Osteocyte (in vitro differentiated cells): ENCODE results near the gene HES2. TPM values are rescaled to one million over a fixed set of nuclear protein-coding genes. Genes with fewer than 3 reads are reported as not detected.
"Not testable (repeated sequence)": the region's sequence is repeated elsewhere in the genome, so short reads cannot be mapped to it uniquely, and the experiment has no call there.

Experiments
- DNase-seq: peaks from one replicate; pipeline ENCODE4 v3.0.0; 2021; ENCODE audit warnings: mixed read lengths; ENCODE audit not compliant: unreplicated experiment; ENCODE audit errors: extremely low spot score
- H3K27ac Mint-ChIP-seq: one replicate; pipeline ENCODE4 v1.8.0; 2021; ENCODE audit warnings: mild to moderate bottlenecking, mixed read lengths; ENCODE audit not compliant: unreplicated experiment
- H3K27me3 Mint-ChIP-seq: one replicate; pipeline ENCODE4 v1.8.0; 2021; ENCODE audit warnings: mixed read lengths; ENCODE audit not compliant: unreplicated experiment
- H3K36me3 Mint-ChIP-seq: one replicate; pipeline ENCODE4 v1.8.0; 2021; ENCODE audit warnings: mixed read lengths; ENCODE audit not compliant: unreplicated experiment
- H3K4me1 Mint-ChIP-seq: one replicate; pipeline ENCODE4 v1.8.0; 2021; ENCODE audit warnings: mixed read lengths; ENCODE audit not compliant: unreplicated experiment
- H3K4me3 Mint-ChIP-seq: one replicate; pipeline ENCODE4 v1.8.0; 2021; ENCODE audit warnings: mild to moderate bottlenecking, moderate library complexity, mixed read lengths; ENCODE audit not compliant: unreplicated experiment
- H3K9me3 Mint-ChIP-seq: one replicate; pipeline ENCODE4 v1.8.0; 2021; ENCODE audit warnings: mixed read lengths; ENCODE audit not compliant: unreplicated experiment
- total RNA-seq: library from RNA; stranded (reverse); gene quantifications from 2 replicates; pipeline ENCODE4 v1.2.1, GENCODE V29; 2021
- TF ChIP-seq, protein P1 (sequence below): fragments of 200-600 bp; sonication (generic); IDR thresholded peaks from 2 replicates; pipeline ENCODE4 v1.5.0; 2021; ENCODE audit warnings: antibody characterized with exemption, mild to moderate bottlenecking, moderate library complexity

Gene HES2
- total RNA-seq, 1 donor from 2014 or later: not detected

DNA sequence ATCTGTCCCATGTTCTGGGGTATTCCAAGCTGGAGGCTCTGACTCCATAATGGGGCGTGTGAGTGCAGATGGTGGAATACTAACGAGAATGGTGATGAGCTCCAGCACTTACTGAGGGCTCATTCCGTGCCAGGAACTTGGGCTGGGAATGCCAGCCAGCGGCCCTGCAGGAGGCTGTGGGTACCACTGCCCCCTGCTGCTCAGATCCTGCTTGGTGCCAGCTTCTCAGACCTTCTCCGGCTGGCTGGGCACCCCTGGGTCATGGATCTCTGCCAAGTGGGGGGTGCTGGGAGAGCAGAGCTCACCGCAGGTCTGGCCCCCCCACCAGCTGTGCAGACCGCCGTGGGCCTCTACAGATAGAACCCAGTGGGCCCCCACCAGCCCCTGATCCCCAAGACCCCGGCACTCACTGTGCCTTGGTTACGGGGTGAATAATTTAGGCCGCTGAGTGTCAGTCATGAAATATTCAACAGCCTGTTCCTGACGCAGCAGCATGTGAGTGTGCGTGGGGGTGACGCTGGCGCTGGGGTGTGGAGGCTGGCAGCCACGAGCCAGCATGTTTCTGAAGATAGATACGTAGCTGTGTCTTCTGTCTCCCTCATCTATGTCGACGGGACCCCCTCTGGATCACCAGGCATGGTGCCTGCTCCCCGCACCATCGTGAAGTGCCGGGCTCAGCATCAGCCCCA lies 17.4 kb upstream of the HES2 start:
- Mint-ChIP-seq H3K4me1 (peaks cover 17% of the 10 kb centered on the region), H3K27me3 (peaks cover 14% of the 10 kb centered on the region)
- not testable (repeated sequence) for H3K4me3 Mint-ChIP-seq, H3K36me3 Mint-ChIP-seq, H3K9me3 Mint-ChIP-seq, DNase-seq, H3K27ac Mint-ChIP-seq
- TF ChIP-seq, protein P1, sequence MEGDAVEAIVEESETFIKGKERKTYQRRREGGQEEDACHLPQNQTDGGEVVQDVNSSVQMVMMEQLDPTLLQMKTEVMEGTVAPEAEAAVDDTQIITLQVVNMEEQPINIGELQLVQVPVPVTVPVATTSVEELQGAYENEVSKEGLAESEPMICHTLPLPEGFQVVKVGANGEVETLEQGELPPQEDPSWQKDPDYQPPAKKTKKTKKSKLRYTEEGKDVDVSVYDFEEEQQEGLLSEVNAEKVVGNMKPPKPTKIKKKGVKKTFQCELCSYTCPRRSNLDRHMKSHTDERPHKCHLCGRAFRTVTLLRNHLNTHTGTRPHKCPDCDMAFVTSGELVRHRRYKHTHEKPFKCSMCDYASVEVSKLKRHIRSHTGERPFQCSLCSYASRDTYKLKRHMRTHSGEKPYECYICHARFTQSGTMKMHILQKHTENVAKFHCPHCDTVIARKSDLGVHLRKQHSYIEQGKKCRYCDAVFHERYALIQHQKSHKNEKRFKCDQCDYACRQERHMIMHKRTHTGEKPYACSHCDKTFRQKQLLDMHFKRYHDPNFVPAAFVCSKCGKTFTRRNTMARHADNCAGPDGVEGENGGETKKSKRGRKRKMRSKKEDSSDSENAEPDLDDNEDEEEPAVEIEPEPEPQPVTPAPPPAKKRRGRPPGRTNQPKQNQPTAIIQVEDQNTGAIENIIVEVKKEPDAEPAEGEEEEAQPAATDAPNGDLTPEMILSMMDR: peak; percentile 38

DNA sequence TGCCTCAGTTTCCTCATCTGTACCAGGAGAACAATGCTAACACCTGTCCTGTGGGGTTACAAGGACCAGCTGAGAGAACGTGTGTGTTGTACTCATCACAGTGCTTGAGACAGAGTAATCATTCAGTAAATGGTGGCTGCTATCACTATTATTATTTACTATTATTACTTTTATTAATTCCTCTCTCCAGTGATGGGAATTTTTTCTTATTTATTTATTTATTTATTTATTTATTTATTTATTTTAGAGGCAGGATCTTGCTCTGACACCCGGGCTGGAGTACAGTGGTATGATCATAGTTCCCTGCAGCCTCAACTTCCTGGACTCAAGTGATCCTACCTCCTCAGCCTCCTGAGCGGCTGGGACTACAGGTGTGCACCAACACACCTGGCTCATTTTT lies 16.6 kb upstream of the HES2 start:
- H3K36me3 Mint-ChIP-seq, H3K27me3 Mint-ChIP-seq, H3K27ac Mint-ChIP-seq, DNase-seq, H3K9me3 Mint-ChIP-seq, H3K4me3 Mint-ChIP-seq: not testable (repeated sequence)
- H3K4me1 Mint-ChIP-seq: peaks cover 17% of the 10 kb centered on the region

DNA sequence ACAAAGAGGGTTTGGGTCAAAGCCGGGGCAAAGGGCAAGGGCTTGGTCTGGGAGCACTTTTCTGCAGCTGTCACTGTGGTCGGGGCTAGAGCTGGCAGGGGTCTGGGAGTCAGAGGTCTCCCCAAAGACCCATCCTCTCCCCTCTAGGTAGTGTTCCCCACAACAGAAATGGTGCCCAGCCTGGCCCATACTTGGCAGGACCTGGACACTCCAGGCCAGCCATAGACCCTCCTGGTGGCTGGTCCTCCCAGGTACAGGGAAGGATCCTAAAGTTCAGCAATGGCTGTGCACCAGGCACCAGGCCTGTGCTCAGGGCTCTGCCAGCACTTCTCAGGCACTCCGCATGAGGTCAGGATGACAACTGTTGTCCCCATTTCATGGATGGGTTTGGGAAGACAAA lies 15.8 kb upstream of the HES2 start:
- DNase-seq: no peak
- H3K27me3 Mint-ChIP-seq: peaks cover 12% of the 10 kb centered on the region
- H3K4me1 Mint-ChIP-seq: peaks cover 17% of the 10 kb centered on the region
- no peak overlapping the region for H3K4me3 Mint-ChIP-seq
- no peaks in the 10 kb centered on the region for H3K36me3 Mint-ChIP-seq
- H3K27ac Mint-ChIP-seq: no peak overlapping the region
- TF ChIP-seq, protein P1: no peak
- no peaks in the 10 kb centered on the region for H3K9me3 Mint-ChIP-seq

- Mint-ChIP-seq H3K4me3 (no peak overlapping the region), H3K9me3 (no peaks in the 10 kb centered on the region), H3K27me3 (peaks cover 16% of the 10 kb centered on the region), H3K27ac (no peak overlapping the region), H3K4me1 (peaks cover 18% of the 10 kb centered on the region), H3K36me3 (no peaks in the 10 kb centered on the region)
- TF ChIP-seq, protein P1: no peak
- DNase-seq: no peak
Observed at GRCh38 chr1:6435129-6435528, 15.4 kb upstream of the HES2 start.

- Mint-ChIP-seq H3K4me1 (peaks cover 16% of the 10 kb centered on the region), H3K4me3 (no peak overlapping the region), H3K27ac (no peak overlapping the region), H3K36me3 (no peaks in the 10 kb centered on the region), H3K27me3 (peaks cover 18% of the 10 kb centered on the region), H3K9me3 (no peaks in the 10 kb centered on the region)
- TF ChIP-seq, protein P1: no peak
- no peak for DNase-seq
Observed at GRCh38 chr1:6434186-6434585, 14.5 kb upstream of the HES2 start.

GRCh38 chr1:6431645-6432579 lies 12.2 kb upstream of the HES2 start:
- not testable (repeated sequence) for H3K4me1 Mint-ChIP-seq, H3K9me3 Mint-ChIP-seq, H3K36me3 Mint-ChIP-seq, H3K27ac Mint-ChIP-seq, DNase-seq, H3K4me3 Mint-ChIP-seq
- peaks cover 17% of the 10 kb centered on the region for H3K27me3 Mint-ChIP-seq

DNA sequence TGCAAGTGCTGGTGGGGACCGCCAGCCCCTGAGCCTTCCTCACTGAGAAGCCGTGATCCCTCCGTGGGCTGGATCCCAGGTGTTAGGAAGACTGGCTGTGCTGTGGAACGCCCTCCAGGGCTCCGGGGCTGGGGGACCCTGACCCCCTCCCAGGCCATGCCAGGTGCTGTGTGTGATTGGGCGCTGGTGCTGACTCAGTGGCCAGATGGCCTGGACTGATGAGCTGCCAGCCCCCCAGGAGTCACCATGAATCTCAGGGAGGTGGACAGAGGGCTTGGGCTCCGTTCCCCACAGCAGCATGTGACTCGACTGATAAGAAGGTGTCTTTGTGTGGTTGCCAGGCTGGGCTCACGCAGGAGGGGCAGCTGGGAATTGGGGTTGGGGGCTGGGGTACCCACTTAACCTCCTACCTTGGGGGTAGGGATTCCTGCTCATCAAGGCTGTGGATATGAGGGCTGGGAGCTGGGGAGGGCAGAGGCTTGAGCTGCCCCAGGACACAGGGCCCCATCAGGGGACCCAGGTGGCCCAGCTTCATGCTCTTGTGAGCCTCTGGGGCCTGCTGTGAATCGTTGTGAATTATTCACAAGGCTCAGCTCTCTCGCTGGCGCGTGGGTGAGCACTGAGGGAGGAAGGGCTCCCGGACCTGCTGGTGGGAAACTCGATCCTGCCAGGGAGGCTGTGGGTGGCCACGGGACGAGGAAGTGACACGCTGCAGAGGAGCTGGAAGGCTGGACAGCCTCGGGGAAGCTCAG lies 10.1 kb upstream of the HES2 start:
- peaks cover 19% of the 10 kb centered on the region for H3K27me3 Mint-ChIP-seq
- DNase-seq, H3K9me3 Mint-ChIP-seq, H3K36me3 Mint-ChIP-seq, H3K4me3 Mint-ChIP-seq, H3K4me1 Mint-ChIP-seq, H3K27ac Mint-ChIP-seq: not testable (repeated sequence)

DNA sequence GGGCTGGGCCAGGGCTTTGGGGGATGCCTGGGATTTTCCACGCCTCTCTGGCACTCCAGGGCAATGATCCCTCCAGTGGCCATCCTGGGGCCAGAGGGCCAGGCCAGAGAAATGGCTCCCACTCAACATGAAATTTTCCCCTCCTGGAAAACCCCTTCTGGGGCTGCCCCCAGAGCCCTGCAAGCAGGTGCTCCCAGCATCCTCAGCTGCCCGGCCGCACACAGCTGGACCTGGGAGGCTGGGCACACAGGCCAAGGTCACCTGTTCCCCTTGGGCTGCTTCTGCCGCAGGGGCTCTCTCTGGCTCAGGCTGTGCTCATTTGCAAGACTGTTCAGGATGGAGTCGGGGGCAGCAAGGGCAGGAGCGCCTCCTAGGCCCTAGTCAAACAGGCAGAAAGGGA lies 8.7 kb upstream of the HES2 start:
- peaks cover 27% of the 10 kb centered on the region for H3K27me3 Mint-ChIP-seq
- H3K27ac Mint-ChIP-seq, H3K4me3 Mint-ChIP-seq, H3K9me3 Mint-ChIP-seq, DNase-seq, H3K36me3 Mint-ChIP-seq: not testable (repeated sequence)
- H3K4me1 Mint-ChIP-seq: peaks cover 10% of the 10 kb centered on the region
